Calu3 (cell line): ENCODE data around the gene NEDD4L. TPM values are rescaled to one million over a fixed set of nuclear protein-coding genes. Genes with fewer than 3 reads are reported as not detected.

Experiments used
- BruUV-seq: library from RNA; stranded (reverse); fragments of 400-500 nt; replicated peaks from 2 replicates; lab custom pipeline; 2021; lab: Mats Ljungman, UMichigan
- CTCF ChIA-PET: fragments of 300-600 bp; sonication (Branson Sonifier 250); formaldehyde crosslinking; loops from one replicate; lab custom pipeline; 2022; ENCODE audit warnings: antibody characterized with exemption; lab: Charles Lee
- DNase-seq: peaks from one replicate; pipeline ENCODE4 v3.0.0; 2022
- H3K27ac Mint-ChIP-seq: one replicate; pipeline ENCODE4 v1.8.0; 2022; ENCODE audit warnings: mixed read lengths; ENCODE audit not compliant: unreplicated experiment
- H3K27me3 Mint-ChIP-seq: one replicate; pipeline ENCODE4 v1.8.0; 2022; ENCODE audit warnings: mixed read lengths; ENCODE audit not compliant: unreplicated experiment
- H3K36me3 Mint-ChIP-seq: one replicate; pipeline ENCODE4 v1.8.0; 2022; ENCODE audit warnings: mild to moderate bottlenecking, moderate library complexity, mixed read lengths; ENCODE audit not compliant: insufficient read depth, unreplicated experiment
- H3K4me1 Mint-ChIP-seq: one replicate; pipeline ENCODE4 v1.8.0; 2022; ENCODE audit warnings: mild to moderate bottlenecking, low read depth, mixed read lengths; ENCODE audit not compliant: unreplicated experiment
- H3K4me3 Mint-ChIP-seq: one replicate; pipeline ENCODE4 v1.8.0; 2022; ENCODE audit warnings: mild to moderate bottlenecking, low read depth, moderate library complexity, mixed read lengths; ENCODE audit not compliant: unreplicated experiment
- H3K9me3 Mint-ChIP-seq: one replicate; pipeline ENCODE4 v1.8.0; 2022; ENCODE audit warnings: low read depth, mixed read lengths; ENCODE audit not compliant: unreplicated experiment
- intact Hi-C: fragments of 100-400 bp; cut with micrococcal nuclease; formaldehyde crosslinking; loops from one replicate; pipeline ENCODE4 v1.10.0; 2022; ENCODE audit not compliant: unreplicated experiment
- total RNA-seq: library from RNA; stranded (reverse); gene quantifications from 2 replicates; pipeline ENCODE4 v1.2.3, GENCODE V29; 2022
- TF ChIP-seq, protein P1 (sequence below): fragments of 200-600 bp; IDR thresholded peaks from one replicate; pipeline ENCODE4 v1.8.0; 2022; ENCODE audit warnings: antibody characterized with exemption; ENCODE audit not compliant: unreplicated experiment

The NEDD4L gene
- total RNA-seq, 1 experiment from 2014 or later: 213 TPM

DNA sequence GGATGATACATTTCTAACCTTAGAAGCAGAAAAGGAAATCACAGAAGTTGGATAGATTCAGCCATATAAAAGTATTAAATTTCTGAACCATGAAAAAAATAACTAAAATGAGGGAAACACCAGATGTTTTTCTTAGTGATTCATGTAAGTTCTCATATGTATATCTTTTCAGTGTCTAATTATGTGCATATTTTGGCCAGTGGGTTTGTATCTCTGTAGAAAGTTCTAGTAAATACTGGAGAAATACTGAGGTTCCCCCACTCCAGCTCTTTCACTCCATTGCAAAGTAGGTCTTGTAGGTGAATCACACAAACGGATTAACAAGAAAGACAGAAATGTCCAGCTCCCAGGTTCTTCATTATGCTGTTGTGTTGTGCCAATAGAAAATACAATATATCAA is 222.3 kb downstream of the NEDD4L start:
- BruUV-seq: no TSS peak

DNA sequence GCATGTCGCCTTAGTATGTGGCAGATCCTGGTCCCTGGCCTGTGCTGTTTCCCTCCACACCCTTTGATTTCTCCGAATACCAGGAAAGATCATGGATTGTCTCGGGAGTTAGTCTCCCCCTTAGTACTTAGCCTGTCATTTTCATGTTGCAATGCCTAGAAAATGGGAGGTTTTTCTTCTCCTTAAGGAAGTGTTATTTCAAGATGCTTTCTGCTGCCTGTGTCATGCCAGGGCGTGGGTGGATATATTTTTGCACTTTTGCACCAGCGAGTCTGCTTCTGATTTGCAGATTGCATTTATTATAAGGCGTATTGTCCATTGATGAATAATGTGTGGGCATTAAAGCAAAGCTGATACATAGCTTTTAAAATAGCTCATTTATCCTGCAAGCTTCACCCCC is 223.5 kb downstream of the NEDD4L start:
- no TSS peak for BruUV-seq
- CTCF ChIA-PET: no interaction called here
- H3K4me3 Mint-ChIP-seq: no peak overlapping the region
- no peaks in the 10 kb centered on the region for H3K27me3 Mint-ChIP-seq
- H3K36me3 Mint-ChIP-seq: peaks cover 59% of the 10 kb centered on the region
- peaks cover 90% of the 10 kb centered on the region for H3K4me1 Mint-ChIP-seq
- no peak for DNase-seq
- TF ChIP-seq, protein P1, sequence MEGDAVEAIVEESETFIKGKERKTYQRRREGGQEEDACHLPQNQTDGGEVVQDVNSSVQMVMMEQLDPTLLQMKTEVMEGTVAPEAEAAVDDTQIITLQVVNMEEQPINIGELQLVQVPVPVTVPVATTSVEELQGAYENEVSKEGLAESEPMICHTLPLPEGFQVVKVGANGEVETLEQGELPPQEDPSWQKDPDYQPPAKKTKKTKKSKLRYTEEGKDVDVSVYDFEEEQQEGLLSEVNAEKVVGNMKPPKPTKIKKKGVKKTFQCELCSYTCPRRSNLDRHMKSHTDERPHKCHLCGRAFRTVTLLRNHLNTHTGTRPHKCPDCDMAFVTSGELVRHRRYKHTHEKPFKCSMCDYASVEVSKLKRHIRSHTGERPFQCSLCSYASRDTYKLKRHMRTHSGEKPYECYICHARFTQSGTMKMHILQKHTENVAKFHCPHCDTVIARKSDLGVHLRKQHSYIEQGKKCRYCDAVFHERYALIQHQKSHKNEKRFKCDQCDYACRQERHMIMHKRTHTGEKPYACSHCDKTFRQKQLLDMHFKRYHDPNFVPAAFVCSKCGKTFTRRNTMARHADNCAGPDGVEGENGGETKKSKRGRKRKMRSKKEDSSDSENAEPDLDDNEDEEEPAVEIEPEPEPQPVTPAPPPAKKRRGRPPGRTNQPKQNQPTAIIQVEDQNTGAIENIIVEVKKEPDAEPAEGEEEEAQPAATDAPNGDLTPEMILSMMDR: no peak
- H3K9me3 Mint-ChIP-seq: no peaks in the 10 kb centered on the region
- intact Hi-C loops: no loop called here
- H3K27ac Mint-ChIP-seq: peak overlapping the region; percentile 95

More for the DNA sequence above, 222.3 kb downstream of the NEDD4L start:
- TF ChIP-seq, protein P1: no peak
- Mint-ChIP-seq H3K9me3 (no peaks in the 10 kb centered on the region), H3K27me3 (no peaks in the 10 kb centered on the region), H3K4me3 (no peak overlapping the region), H3K27ac (no peak overlapping the region), H3K4me1 (peaks cover 78% of the 10 kb centered on the region), H3K36me3 (peaks cover 59% of the 10 kb centered on the region)
- DNase-seq: no peak
- intact Hi-C loops: no loop called here
- CTCF ChIA-PET: no interaction called here

DNA sequence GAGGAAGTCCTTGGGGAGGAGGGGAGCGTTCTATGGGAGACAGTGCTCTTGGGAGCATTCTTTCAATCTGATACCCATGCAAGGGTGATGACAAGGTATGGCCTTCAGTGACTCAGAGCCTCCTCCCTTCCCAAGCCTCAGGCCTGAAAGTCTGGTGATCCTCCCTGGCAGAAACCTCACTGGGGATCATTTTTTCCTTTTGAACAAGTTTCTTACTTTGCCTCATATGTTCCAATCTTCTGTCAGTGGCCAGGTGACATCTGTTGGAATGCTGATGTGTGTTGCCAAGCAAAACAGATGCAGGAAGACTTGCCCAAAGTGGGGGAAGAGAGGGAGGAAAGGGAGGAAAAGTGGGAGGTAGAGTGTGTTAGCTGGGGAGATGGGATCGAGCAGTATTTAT is 224.8 kb downstream of the NEDD4L start:
- Mint-ChIP-seq H3K27ac (peak overlapping the region; percentile 95), H3K36me3 (peaks cover 47% of the 10 kb centered on the region), H3K4me3 (peak overlapping the region; percentile 61), H3K9me3 (no peaks in the 10 kb centered on the region), H3K4me1 (peaks cover 89% of the 10 kb centered on the region), H3K27me3 (no peaks in the 10 kb centered on the region)
- no TSS peak for BruUV-seq
- intact Hi-C loops: no loop called here
- peak; percentile 48 for DNase-seq
- TF ChIP-seq, protein P1: no peak
- CTCF ChIA-PET: no interaction called here

DNA sequence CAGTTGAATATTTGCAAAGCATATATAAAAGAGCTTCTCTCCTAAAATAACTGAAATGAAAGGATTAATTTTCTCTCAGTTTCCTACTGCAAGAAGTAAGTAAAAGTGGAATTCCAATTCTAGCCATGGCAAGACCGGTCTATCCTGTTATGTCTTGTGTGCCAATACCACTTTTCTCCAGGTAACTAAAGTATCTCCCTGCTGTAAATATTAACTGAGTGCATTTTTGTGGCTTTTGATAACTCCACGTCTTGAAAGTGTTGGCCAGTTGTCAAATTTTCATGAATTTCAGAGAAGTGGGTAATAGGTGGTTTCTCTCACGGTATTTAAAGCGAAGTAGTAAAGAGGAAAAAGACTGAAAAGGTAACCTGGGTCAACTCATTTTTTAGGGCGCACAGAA is 225.9 kb downstream of the NEDD4L start:
- H3K36me3 Mint-ChIP-seq: peaks cover 43% of the 10 kb centered on the region
- TF ChIP-seq, protein P1: no peak
- no peaks in the 10 kb centered on the region for H3K9me3 Mint-ChIP-seq
- peaks cover 90% of the 10 kb centered on the region for H3K4me1 Mint-ChIP-seq
- peak; percentile 70 for DNase-seq
- peak overlapping the region; percentile 95 for H3K27ac Mint-ChIP-seq
- CTCF ChIA-PET: interaction anchor here (0.6 kb wide), 1 partner anchor 52 kb away, joined by 3 read pairs; no protein-coding TSS in a partner anchor
- peak overlapping the region; percentile 61 for H3K4me3 Mint-ChIP-seq
- intact Hi-C loops: loop anchor here (2.0 to 5.0 kb wide), 2 partner anchors 15 to 38 kb away; no protein-coding TSS in a partner anchor
- BruUV-seq: no TSS peak
- H3K27me3 Mint-ChIP-seq: no peaks in the 10 kb centered on the region
